GM15510 (cell line): ENCODE data around the gene FBXW8.

ENCODE experiments used
- POLR2A ChIP-seq: IDR thresholded peaks from 3 replicates; pipeline ENCODE4 v1.6.1; 2011; ENCODE audit warnings: borderline replicate concordance; ENCODE audit not compliant: insufficient read length; ENCODE audit errors: extremely low read depth

The FBXW8 gene

DNA sequence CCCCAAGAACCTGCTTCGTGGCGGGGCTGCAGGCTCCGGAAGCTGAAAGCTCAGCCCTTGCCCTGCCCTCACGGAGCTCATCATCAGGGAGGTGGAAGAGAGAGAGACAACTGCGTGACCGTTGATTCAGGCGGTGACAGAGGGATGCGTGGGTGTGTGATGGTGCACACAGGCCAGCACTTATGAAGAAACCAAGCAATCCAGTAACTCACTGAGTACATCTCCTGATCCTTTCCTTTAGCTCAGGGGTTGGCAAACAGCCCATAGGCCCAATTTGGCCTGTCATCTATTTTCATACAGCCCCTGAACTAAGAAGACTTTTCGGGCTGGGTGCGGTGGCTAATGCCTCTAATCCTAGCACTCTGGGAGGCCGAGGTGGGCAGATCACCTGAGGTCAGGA is 138.5 kb downstream of the FBXW8 start:
- no peak for TF ChIP-seq POLR2A

DNA sequence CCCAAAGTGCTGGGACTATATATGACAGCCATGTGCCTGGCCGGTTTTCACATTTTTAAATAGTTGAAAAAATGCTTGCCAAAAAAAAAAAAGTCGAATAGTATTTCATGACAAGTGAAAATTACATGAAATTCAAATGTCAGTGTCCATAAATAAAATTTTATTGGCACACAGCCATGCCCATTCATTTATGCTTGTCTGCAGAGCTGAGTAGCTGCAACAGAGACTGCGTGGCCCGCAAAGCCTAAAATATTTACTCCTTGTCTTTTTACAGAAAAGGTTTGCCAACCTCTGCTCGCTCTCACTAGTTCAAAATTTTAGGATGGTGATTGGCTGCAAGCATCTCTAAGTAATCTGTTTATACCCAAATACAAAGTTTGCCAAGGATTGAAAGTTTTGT is 139.3 kb downstream of the FBXW8 start:
- no peak for TF ChIP-seq POLR2A

DNA sequence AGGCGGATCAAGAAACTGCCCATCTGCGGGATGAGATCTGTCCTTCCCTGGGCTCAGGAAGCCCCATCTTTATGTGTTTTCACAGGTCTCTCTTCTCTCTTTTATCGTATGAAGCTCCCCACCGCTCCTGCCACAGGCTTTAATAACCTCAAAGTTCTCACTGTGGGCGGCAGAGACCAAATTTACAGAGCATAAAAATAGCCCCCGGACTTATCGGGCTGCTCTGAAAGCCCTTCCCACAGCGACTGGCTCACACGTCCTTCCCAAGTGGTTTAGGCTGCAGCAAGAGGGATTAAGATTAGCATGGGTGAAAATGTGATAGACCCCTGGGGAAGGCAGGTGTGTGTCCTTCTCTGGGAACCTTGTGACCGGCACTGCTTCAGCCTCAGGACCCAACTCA is 140.6 kb downstream of the FBXW8 start:
- no peak for TF ChIP-seq POLR2A

DNA sequence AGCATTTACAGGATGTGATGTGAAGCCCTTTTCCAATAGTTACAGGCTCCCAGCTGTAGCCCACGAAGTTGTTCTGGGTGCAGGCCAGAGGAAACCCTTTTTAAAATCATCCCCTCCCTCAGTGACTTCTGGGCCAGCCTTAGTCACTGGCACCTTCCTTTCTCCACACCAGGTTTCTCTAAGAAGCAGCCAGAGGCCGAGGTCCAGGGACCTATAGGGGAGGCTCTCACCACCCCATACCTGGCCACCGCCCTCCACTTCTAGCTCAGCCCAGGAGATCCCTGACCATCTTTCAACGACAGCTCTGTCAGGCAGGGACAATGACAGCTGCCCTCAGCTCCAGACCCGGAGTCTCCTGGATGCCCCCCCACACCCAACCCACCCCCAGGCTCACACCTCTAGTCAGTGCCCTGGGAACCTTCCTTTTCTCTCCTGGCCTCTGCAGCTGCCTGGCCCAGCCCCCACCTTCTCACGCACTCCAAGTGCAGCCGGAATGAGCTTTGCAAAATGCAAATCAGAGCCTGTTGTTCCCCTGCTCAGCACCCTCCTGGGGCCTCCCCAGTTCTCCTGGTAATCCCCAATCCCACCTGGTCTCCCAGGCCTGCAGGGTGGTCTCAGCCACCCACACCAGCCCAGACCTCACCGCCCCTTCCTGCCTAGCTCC is 141.8 kb downstream of the FBXW8 start:
- no peak for TF ChIP-seq POLR2A

DNA sequence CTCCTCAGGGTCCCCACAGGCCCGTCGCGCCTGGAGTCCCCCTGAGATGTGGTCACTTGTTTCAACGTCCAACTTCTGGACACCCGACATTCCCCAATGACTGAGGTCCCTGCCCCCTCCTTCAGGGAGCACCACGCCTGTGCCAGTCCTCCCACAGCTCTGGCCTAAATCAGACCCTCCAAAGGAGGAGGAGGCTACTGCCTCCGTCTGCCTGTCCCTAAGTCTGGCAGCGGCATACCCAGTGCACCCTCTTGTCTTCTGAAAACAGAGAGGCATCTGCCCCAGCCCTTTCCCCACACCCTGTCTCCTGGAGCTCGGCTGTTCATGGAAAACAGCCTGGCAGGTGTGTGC is 142.3 kb downstream of the FBXW8 start:
- TF ChIP-seq POLR2A, result no peak

DNA sequence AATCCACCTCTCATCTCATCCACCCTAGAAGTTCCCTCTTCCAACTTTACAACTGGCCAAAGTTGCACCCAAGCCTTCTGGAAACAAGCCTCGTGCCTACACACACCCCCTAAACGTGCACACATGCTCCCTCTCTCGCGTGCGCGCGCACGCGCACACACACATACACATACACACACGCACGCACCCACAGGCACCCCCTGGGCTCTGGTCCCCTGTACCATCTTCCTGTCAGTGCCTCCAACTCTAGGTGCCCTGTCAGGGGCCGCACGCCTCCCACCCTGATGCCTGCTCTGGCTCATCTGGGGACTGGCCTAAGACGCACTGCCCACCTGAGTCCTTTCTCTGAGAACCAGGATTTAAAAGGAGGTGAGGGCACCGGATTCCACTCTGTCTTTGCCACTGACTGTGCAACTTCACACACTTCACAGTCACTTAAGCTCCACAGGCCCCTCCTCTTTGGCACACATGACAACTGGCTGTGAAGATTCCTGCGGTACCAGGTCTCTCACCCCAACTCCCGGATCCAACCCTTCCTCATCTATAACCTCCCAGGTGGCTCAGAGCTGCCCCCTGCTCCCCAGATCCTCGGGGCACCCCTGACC is 142.9 kb downstream of the FBXW8 start:
- TF ChIP-seq POLR2A, result no peak

DNA sequence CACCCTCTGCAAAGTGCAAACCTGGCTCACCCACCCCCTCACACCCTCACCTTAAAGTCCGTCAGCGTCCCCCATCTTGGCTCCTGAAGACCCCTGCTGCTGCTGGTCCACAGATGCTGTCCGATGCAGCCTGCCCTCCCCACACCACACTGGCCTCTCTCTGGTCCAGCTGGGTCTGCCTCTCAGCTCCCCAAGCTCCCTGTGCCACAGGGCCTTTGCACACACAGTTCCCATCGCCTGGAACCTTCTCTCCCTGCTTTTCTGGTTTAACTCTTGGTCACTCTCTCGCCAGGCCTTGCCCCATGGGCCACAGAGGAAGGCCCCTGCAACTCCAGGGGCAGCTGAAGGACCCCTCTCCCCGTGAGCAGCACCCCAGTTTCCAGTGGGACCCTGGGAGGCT is 143.5 kb downstream of the FBXW8 start:
- no peak for TF ChIP-seq POLR2A

DNA sequence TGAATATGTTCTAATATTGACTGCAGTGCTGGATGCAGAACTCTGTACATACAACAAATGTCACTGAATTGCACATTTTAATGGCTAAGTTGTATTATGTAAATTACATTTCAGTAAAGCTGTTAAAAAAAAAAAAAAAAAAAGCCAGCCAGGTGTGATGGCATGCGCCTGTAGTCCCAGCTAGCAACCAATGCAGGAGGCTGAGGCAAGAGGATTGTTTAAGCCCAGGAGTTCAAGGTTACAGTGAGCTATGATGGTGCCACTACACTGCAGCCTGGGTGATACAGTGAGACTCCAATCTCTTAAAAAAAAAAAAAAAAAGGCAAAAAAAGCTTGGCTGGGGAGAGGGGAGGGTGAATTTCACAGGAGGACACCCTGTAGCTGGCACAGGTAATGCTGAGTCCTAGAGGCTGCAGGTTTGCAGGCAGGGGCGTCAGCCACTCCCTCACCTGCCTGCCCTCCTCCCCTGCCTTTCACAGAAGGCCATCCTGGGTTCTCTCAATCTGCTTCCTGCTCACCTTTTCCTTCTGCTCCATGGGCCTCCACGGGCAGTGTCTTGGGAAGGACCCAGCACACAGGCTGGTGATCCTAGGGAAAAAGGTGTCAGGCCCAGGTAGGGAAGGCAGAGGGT is 147.8 kb downstream of the FBXW8 start:
- no peak for TF ChIP-seq POLR2A

DNA sequence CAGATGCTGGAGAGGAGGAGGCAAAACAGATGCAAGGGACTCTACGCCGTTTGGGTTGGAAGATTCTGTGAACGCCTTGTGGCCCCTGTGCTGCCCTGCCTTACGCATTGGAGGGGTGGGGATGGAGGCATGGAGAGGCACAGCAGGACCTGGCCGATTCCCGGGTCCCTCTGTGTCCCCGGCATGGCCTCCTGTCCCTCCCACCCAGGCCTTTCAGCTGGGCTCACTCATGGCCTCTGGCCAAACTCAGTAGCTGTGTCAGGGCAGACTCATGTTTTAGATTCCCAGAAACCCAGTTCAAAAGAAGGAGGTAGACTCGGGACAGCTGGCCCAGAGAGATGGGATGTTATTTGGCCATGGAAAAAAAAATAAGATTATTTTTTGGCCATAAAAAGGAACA is 148.4 kb downstream of the FBXW8 start:
- no peak for TF ChIP-seq POLR2A

DNA sequence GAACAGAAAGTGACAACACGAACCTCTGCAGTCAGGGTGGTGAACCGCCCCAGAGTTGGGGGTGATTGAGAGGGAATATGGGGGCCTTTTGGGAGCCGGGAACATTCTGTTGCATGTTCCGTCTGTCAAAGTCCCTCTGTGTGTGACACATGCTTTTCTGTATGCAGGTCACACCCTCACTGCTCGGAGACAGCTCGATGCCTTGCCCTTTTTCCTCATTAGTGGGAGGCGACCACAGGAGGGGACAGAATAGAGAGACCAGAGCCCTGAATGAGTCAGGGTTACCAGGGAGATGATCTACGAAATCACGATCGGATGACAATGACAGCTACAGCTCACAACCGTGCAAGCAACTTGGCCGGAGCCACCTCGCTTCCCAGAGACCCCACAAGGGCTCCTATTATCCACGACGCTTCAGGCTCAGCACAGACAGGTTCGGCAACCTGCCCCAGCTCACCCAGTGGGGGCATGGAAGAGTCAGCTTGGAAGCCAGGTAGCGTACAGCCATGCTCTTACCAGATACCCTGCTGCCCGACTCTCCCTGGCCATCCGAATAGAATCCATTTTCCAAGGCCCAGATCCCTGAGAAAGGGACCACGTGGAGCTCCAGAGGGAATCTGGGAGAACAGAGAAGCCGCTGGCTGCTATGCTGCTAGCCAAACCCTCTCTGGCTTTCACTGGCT is 149.6 kb downstream of the FBXW8 start:
- TF ChIP-seq POLR2A, result no peak

DNA sequence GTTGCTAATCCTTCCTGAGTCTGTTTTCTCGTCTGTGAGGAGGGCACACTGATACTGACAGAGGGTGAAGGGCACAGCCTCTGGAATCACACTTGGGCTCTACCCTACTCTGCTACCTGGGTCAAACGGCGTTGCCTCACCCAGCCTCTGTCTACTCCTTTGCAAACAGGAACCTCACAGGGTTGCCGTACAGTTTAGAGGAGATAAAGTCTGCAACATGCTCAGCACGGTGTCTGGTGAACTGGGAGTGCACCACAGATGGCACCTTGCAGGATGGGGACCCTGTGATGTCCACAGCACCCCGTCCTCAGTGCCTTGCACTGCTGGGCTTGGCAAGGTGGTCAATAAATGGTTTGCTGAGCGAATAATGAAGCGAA is 150.2 kb downstream of the FBXW8 start:
- no peak for TF ChIP-seq POLR2A

DNA sequence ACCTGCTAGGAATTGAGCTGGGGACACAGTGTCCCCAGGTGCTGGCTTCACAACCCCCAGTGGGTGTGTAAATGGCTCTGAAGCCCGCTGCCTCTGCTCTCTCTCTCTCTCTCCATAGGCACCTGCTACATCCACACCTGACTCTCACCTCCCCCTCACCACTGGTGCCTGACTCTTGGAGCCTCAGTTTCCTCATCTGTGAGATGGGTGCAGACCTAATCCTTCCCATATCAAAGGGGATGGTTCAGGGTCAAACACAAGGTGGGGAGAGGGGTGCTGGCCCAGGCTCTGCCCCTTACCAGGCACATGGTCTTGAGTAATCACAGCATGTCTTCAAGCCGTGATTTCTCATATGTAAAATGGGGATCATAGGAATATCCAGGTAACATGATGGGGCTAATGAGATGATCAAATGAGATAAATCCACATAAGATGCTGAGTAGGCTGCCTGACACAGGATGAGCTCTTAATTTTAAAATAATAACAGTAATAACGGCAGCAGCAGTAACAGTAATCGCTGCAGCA is 150.9 kb downstream of the FBXW8 start:
- TF ChIP-seq POLR2A, result no peak

DNA sequence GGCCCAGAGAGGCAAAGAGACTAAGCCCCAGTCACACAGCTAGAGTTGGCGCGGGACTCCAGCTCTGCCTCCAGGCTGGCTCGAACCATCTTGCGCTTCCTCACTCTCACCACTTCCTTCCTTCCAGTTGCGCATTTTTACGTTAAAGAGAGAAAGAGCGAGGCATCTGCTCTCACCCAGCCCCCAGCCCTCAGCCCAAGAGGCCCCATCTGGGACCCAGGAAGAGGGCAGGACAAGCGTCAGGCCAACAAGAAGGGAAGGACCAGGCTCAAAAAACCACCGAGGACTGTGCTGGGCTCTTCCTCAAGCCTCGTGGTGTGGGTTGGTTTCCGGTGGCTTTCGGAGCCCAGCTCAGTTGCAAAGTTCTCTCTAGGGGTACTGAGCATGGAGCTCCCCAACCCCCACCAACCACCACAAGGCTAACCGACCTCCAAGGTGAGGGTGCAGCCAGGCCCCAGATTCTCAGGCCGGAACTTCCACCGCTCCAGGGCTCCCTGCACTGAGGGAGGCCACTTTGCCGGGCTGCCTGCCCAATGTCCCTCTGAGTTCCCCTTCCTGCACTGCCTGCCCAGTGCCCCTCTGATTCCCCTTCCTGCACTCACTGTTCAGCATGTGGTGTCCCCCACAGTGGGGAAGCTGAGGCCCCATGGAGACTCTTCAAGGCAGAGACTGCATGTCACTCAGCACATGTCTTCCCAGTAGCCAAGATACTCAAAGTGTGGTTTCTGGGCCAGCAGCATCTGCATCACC is 152.6 kb downstream of the FBXW8 start:
- no peak for TF ChIP-seq POLR2A

DNA sequence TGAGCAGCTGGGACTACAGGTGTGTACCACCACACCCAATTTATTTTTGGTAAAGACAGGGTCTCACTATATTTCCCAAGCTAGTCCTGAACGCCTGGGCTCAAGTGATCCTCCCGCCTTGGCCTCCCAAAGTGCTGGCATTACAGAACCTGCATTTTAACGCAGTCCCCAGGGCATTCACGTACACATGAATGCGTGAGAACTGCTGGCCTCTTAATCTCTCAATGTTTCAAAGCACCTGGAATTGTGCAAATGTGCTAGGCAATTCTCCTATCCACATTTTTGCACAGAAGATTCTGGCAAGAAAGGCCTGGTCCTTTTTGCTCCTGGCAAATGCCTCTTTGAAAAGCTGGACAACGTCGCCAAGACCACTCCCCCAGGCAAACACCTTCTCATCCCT is 153.3 kb downstream of the FBXW8 start:
- TF ChIP-seq POLR2A, result no peak

DNA sequence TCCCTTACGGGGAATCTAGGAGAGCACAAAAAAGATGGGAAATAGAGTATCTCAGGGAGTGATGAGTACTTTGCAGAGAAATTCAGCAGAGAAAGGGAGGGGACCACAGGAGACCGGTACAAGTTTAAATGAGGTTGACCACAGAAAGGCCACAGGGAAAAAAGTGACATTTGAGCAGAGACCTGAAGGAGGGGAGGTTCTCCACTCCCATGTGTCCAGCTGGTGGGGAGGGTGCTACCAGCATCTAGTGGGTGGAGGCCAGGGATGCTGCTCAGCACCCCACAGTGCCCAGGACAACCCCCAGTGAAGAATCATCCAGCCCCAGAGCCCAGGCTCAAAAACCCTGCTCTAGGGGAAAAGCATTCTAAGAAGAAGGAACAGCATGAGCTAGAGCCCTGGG is 153.8 kb downstream of the FBXW8 start:
- TF ChIP-seq POLR2A, result no peak
